Glutamatergic neuron (in vitro differentiated cells): ENCODE data around the gene POLQ. TPM values are rescaled to one million over a fixed set of nuclear protein-coding genes. Genes with fewer than 3 reads are reported as not detected.

Source experiments
- DNase-seq: peaks from one replicate; pipeline ENCODE4 v3.0.0; 2022
- H3K27ac Mint-ChIP-seq: one replicate; pipeline ENCODE4 v1.8.0; 2020; ENCODE audit warnings: mild to moderate bottlenecking, mixed read lengths, inconsistent platforms; ENCODE audit not compliant: unreplicated experiment
- H3K27me3 Mint-ChIP-seq: one replicate; pipeline ENCODE4 v1.8.0; 2020; ENCODE audit warnings: mild to moderate bottlenecking, moderate library complexity, mixed read lengths, inconsistent platforms; ENCODE audit not compliant: unreplicated experiment
- H3K36me3 Mint-ChIP-seq: one replicate; pipeline ENCODE4 v1.8.0; 2020; ENCODE audit warnings: mild to moderate bottlenecking, mixed read lengths, inconsistent platforms; ENCODE audit not compliant: unreplicated experiment
- H3K4me1 Mint-ChIP-seq: one replicate; pipeline ENCODE4 v1.8.0; 2020; ENCODE audit warnings: mild to moderate bottlenecking, low read depth, mixed read lengths, inconsistent platforms; ENCODE audit not compliant: unreplicated experiment
- H3K4me3 Mint-ChIP-seq: one replicate; pipeline ENCODE4 v1.8.0; 2020; ENCODE audit warnings: mild to moderate bottlenecking, mixed read lengths, inconsistent platforms; ENCODE audit not compliant: unreplicated experiment
- H3K9me3 Mint-ChIP-seq: one replicate; pipeline ENCODE4 v1.8.0; 2020; ENCODE audit warnings: mild to moderate bottlenecking, moderate library complexity, mixed read lengths, inconsistent platforms; ENCODE audit not compliant: unreplicated experiment
- CTCF ChIP-seq: fragments of 200-600 bp; sonication (generic); IDR thresholded peaks from one replicate; pipeline ENCODE4 v1.5.0; 2021; ENCODE audit not compliant: partially characterized antibody, unreplicated experiment
- total RNA-seq: library from RNA; stranded (reverse); fragmentation: NEBNext Ultra II Directional; extraction: Animal tissue kit (Norgen Biotek cat#: 25700); gene quantifications from one replicate; pipeline ENCODE4 v1.2.1, GENCODE V29; 2021; ENCODE audit not compliant: unreplicated experiment

POLQ gene
- total RNA-seq, 1 donor from 2014 or later: 2.4 TPM

DNA sequence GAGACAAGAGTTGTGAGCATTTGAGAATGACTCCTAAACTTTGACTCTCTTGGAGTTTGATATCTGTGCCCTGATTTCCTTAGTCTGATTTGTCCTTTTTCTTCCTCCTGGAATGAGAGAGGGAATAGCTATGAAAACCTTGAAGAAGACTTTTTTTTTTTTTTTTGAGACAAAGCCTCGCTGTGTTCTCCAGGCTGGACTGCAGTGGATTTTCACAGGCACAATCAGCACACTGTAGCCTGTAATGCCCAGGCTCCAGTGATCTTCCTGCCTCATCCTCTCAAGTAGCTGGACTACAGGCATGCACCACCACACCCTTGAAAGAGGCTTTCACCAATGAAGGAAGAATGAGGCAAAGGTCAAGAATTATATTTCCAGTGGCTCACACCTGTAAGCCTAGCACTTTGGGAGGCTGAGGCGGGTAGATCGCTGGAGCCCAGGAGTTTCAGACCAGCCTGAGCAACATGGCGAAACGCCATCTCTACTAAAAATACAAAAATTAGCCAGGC, 11.7 kb upstream of the POLQ start:
- Mint-ChIP-seq H3K9me3 (no peaks in the 10 kb centered on the region), H3K36me3 (no peaks in the 10 kb centered on the region)

DNA sequence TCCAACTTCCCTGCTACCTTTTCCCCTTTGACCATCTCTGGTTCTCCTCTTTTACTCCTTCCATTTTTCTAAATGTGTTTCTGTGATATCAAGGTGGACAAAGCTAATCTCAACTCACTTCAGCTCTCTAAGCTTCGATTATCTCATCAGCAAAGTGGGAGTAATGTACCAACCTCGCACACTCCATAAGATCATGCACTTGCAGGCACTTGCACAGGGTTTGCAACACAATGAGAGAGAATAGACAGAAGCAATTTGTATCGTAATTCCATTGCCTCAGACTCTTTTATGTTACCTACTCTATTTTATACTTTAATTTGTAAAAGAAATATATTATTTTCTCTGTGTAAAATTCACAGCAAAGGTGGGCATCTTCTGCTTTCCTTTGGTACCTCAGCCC, 7.0 kb upstream of the POLQ start:
- Mint-ChIP-seq H3K36me3 (no peaks in the 10 kb centered on the region), H3K27ac (no peak overlapping the region), H3K4me1 (peaks cover 2% of the 10 kb centered on the region), H3K4me3 (no peak overlapping the region), H3K27me3 (no peaks in the 10 kb centered on the region), H3K9me3 (no peaks in the 10 kb centered on the region)
- DNase-seq: no peak
- TF ChIP-seq CTCF: no peak

More for the DNA sequence above, 11.7 kb upstream of the POLQ start:
- DNase-seq: no peak
- Mint-ChIP-seq H3K27me3 (peaks cover 4% of the 10 kb centered on the region), H3K4me3 (no peak overlapping the region), H3K4me1 (no peaks in the 10 kb centered on the region), H3K27ac (no peak overlapping the region)
- TF ChIP-seq CTCF: no peak

DNA sequence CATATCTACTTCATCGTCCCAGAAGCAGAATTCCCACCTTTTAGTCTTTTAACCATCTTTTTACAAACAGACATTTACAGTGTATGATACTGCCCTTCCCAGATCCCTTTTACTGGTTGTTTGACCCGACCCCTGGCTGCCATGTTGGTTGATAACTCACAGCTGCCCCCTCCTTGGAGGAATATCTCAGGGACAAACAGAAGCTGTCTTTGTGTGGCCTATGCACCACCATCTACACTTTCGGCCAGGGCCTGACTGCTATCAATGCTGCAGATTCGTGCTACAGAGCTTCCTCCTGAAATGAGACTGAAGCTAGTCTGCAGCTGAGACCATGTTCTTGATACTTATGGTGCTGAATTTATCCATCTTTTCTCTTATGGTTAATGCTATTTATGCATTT, 6.6 kb upstream of the POLQ start:
- Mint-ChIP-seq H3K27ac (no peak overlapping the region), H3K4me3 (no peak overlapping the region), H3K4me1 (peaks cover 2% of the 10 kb centered on the region), H3K36me3 (no peaks in the 10 kb centered on the region), H3K9me3 (no peaks in the 10 kb centered on the region), H3K27me3 (no peaks in the 10 kb centered on the region)
- no peak for TF ChIP-seq CTCF
- DNase-seq: no peak

- H3K9me3 Mint-ChIP-seq: no peaks in the 10 kb centered on the region
- DNase-seq: no peak
- H3K36me3 Mint-ChIP-seq: no peaks in the 10 kb centered on the region
- peaks cover 5% of the 10 kb centered on the region for H3K4me1 Mint-ChIP-seq
- TF ChIP-seq CTCF: no peak
- H3K27ac Mint-ChIP-seq: no peak overlapping the region
- peak overlapping the region; percentile 87 for H3K4me3 Mint-ChIP-seq
- no peaks in the 10 kb centered on the region for H3K27me3 Mint-ChIP-seq
These were observed 677 bp downstream of the POLQ start for GRCh38 chr3:121545049-121545573.

DNA sequence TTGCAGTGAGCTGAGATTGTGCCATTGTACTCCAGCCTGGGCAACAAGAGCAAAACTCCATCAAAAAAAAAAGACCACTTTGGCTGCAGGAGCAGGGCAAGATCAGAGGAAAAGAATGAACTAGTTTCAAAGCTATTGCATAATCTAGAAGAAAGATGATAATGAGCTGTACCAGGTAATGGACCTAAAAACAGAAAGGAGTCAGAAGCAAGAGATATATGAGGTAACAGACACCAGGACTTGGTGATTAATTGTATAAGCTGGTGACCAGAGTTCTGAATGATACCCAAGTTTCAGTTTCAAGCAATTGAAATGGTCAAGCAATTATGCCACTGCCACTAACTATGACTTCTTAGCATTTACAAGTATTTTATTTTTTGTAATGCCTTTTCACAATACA, 2.9 kb downstream of the POLQ start:
- Mint-ChIP-seq H3K9me3 (no peaks in the 10 kb centered on the region), H3K36me3 (no peaks in the 10 kb centered on the region), H3K27me3 (no peaks in the 10 kb centered on the region), H3K4me3 (no peak overlapping the region), H3K27ac (no peak overlapping the region), H3K4me1 (peaks cover 5% of the 10 kb centered on the region)
- DNase-seq: no peak
- no peak for TF ChIP-seq CTCF
